ENCODE data around the gene SCN5A.
"Not testable (repeated sequence)": the region's sequence is repeated elsewhere in the genome, so short reads cannot be mapped to it uniquely, and the experiment has no call there.

SCN5A gene

GRCh38 chr3:38577371-38578080 is 72.0 kb downstream of the SCN5A start:
- no peak for DNase-seq

DNA sequence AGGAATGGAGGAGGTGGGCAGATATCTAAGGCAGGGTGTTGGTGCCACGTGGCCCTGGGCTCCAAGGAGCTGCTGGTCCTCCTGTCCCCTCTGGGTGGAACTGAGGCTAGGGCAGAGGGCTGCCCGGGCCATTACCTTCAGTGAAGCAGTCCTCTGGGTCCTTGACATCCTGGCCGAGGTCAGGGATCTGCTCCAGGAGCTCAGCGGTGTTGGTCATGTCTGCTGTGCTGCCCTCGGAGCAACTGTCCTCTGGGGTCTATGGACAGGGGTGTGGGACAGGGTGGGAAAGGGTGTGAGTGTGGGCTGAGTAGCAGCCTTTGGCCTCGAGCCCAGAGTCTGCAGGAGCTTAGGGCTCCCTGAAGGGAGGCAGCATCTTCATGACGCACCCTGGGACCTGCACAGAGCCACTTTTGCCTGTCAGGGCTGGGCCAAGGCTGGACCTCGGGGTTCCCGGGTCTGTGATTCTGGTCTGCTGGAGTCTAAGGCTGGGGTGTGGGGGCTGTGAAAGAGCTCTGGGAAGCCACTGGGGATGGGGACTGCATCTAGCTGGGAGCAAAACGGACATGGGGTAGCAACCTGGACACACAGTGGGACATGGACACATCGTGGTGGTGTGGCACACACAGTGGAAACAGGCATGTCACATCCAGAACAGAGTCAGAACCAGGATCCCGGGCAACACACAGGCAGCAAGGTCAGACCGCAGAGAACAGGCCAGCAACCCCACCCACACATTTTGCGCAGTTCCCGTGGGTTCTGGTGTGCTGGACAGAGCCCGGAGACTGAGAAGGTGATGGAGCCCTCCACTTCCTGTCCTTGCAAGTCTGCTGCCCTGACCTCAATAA is 72.7 kb downstream of the SCN5A start:
- no peak for DNase-seq

- DNase-seq, result no peak
These were observed 73.4 kb downstream of the SCN5A start for GRCh38 chr3:38576131-38576525.

GRCh38 chr3:38575279-38575843 is 74.1 kb downstream of the SCN5A start:
- DNase-seq, result no peak

- no peak for DNase-seq
These were observed 74.8 kb downstream of the SCN5A start for GRCh38 chr3:38574411-38575278.

DNA sequence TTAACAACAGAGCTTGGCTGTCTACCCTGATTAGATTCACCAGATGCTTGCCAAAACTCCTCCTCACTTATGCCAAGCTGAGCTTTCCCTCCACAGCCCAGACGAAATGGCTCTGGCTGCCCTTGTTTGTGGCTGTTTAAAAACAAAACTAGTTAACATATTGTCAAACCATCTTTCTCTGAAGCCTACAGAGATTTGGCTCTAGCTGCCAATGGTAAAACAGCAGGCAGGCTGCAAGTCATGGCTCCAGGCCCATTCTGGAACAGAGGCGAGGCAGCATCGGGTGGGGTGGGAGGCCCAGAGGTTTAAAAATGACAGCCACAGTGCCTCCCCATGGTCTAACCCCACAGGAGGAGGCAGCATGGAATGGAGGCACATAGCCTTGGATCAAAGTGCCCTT is 75.9 kb downstream of the SCN5A start:
- DNase-seq, result no peak

DNA sequence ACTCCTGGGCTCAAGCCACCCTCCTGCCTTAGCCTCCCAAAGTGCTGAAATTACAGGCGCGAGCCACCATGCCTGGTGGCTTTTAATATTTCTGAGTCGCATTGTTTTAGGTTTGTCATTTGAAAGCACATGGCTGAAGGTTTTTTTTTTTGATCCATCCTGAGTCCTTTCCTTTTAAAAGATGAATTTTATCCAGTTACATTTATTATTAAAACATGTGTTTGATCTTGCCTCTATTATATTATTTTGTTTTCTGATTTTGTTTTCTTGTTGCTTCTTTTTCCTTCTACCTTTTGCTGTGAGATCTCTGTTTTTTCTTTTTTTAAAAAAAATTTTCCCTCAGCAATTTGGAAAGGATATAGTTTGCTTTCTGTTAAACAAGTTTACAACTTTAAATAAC is 76.4 kb downstream of the SCN5A start:
- DNase-seq, result no peak

- no peak for DNase-seq
These were observed 82.0 kb downstream of the SCN5A start for GRCh38 chr3:38567498-38567897.

DNA sequence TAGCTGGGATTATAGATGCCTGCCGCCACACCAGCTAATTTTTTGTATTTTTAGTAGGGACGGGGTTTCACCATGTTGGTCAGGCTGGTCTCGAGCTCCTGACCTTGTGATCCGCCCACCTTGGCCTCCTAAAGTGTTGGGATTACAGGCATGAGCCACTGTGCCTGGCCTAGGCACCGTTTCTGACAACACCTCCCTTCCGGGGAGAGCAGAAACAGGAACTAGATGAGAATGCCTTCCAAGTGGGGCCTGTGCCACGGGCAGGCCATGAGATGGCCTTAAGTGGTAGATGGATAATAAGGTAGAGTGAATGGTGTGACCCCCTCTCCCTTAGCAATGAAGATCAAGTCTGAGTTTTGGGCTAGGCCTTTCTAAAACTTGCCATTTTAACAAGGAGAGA is 82.7 kb downstream of the SCN5A start:
- not testable (repeated sequence) for DNase-seq

- no peak for DNase-seq
These were observed 83.3 kb downstream of the SCN5A start for GRCh38 chr3:38566215-38566528.

DNA sequence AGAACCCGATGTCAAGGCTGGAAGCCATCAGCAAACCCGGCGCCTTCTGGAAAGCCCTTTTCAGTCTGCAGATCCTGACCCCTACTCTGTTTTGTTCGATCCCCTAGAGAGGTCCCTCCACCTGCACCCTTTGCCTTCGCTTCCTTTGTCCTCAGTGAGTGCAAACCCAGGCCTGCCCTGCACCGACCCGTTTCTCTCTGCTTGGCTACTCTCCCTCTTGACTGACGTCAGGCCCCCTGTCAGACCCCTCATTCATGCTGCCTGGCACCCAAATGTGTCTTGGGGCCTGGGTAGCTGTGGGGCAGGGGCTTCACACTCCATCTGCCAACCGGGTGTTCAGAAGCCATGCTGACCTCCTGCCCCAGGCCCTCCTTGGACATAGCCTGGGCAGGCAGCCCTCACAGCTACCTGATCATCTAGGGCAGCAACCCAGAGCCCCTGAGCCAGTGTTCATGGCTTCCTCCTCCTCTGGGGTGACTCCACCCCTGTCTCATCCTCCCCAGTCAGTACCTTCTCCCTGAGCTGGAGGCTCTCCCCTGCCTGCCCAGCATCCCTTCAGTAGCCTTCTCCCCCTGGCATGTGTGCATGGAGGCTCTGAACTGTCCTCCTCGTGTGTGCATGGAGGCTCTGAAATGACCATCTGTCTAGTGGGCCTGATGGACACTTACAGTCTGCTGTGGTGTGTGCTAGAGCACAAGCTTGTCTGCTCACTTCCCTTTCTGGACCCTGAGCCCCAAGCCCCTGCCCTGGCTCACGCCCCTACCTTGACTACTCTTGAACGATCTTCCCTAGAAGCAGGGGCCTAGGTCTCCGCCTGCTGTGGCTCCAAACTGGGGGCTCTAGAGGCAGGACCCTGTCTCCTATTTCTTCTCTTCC is 83.9 kb downstream of the SCN5A start:
- no peak for DNase-seq

- DNase-seq, result no peak
These were observed 84.7 kb downstream of the SCN5A start for GRCh38 chr3:38564631-38565338.

GRCh38 chr3:38563886-38564270 is 85.6 kb downstream of the SCN5A start:
- DNase-seq, result no peak

- no peak for DNase-seq
These were observed 86.2 kb downstream of the SCN5A start for GRCh38 chr3:38563070-38563885.

GRCh38 chr3:38562467-38562925 is 87.0 kb downstream of the SCN5A start:
- DNase-seq, result no peak

DNA sequence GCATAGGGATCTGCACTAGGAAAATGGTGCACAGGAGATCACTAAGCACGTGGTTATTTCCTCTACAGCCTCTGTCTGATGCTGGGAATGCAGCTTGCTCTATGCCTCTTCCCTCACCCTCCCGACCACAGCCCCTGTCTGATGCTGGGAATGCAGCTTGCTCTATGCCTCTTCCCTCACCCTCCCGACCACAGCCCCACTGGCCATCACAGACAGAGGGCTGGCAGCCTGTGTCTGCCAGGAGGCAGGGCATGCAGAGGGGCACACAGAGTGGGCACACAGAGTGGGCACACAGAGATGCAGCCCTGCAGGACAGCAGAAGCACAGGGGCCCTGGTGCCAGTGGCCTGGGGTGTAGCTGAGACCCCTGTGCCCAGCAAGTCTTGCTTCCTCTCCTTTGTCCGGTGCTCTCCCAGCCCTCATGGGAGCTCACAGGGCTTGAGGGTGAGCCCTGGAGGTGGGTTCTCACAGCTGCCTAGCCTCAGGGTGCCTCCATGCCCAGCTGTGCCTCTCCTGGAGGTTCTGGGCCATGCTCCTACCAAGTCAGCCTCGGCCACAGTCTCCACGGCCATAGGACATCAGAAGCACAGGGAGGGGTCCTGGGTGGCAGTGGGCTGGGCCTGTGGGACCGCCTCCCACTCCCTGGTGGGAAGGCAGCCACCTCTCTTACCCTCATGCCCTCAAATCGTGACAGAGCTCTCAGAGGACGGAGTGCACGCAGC is 87.6 kb downstream of the SCN5A start:
- no peak for DNase-seq

GRCh38 chr3:38560996-38561717 is 88.3 kb downstream of the SCN5A start:
- no peak for DNase-seq

- no peak for DNase-seq
These were observed 89.2 kb downstream of the SCN5A start for GRCh38 chr3:38560284-38560683.

DNA sequence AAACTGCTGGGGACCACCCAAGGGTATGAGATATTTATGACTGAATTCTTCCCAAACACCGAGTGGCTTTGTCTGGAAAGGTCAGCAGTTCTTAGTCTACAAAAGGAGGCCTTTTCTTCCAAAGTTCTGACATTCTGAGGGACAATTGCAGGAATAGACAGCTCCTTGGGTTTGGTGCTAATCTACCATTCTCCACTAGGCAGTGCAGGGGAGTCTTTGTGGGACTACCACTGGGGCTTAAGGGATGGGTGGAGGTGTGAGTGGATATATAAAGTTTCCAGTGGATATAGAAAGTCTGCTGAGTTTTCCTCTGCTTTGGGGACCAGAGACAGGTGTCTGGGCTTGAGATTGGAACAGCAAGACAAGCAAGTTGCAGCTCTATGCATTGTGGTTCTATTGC is 90.6 kb downstream of the SCN5A start:
- DNase-seq, result no peak

All from hematopoietic multipotent progenitor cell treated with erythropoietin and hydrocortisone succinate and interleukin-3 and kit ligand, for 4 days (in vitro differentiated cells).